Measurements from ENCODE around the gene RCOR1.
"Not testable (repeated sequence)": the region's sequence is repeated elsewhere in the genome, so short reads cannot be mapped to it uniquely, and the experiment has no call there.

Gene RCOR1

DNA sequence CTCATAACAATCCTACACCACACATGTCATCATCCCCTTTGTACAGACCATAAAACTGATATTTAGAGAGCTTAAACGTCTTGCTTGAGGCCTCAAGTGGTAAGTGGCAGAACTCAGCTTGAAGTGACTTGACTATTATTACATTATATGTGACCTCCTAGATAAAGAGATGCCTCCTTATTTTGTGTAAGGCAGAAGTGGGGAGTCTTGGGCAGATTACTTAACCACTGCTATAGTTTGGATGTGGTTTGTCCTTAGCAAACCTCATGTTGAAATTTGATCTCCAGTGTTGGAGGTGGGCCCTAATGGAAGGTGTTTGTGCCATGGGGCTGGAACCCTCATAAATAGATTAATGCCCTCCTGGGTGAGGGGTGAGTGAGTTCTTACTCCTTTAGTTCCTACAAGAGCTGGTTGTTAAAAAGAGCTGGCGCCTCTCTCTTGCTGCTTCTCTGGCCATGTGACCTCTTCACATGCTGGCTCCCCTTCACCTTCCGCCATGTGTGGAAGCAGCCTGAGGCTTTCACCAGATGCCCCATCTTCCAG is 37.4 kb downstream of the RCOR1 start:
- no peak for DNase-seq (ENCODE audit: low spot score)

- DNase-seq (ENCODE audit: low spot score): no peak
Observed at GRCh38 chr14:102630405-102630804, 38.0 kb downstream of the RCOR1 start.

DNA sequence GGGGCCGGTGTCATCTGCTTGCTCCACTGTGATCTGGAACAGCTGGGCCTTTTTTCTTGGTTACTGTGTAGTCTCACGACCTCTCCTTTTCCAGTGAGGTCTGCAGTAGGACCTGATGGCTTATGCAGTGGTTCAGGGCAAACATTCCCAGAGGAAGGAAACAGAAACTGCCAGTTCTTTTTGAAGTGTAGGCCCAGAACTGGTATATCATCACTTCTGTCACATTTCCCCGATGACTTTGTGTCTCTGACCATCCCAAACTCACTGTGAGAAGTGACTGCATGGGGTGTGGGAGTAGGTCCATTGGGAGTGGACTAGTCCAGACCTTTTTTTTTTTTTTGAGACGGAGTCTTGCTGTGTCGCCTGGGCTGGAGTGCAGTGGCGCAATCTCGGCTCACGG is 38.4 kb downstream of the RCOR1 start:
- DNase-seq (ENCODE audit: low spot score): no peak

- no peak for DNase-seq (ENCODE audit: low spot score)
Observed at GRCh38 chr14:102633906-102634595, 41.6 kb downstream of the RCOR1 start.

DNA sequence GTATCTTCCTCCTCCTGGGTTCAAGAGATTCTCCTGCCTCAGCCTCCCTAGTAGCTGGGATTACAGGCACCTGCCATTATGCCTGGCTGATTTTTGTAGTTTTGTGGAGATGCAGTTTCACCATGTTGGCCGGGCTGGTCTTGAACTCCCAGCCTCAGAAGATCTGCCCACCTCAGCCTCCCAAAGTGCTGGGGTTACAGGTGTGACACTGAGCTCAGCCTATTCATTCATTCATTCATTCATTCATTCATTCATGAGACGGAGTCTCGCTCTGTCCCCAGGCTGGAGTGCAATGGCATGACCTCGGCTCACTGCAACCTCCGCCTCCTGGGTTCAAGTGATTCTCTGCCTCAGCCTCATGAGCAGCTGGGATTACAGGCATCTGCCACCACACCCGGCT is 47.2 kb downstream of the RCOR1 start:
- not testable (repeated sequence) for DNase-seq (ENCODE audit: low spot score)

GRCh38 chr14:102644523-102644922 is 52.1 kb downstream of the RCOR1 start:
- no peak for DNase-seq (ENCODE audit: low spot score)

DNA sequence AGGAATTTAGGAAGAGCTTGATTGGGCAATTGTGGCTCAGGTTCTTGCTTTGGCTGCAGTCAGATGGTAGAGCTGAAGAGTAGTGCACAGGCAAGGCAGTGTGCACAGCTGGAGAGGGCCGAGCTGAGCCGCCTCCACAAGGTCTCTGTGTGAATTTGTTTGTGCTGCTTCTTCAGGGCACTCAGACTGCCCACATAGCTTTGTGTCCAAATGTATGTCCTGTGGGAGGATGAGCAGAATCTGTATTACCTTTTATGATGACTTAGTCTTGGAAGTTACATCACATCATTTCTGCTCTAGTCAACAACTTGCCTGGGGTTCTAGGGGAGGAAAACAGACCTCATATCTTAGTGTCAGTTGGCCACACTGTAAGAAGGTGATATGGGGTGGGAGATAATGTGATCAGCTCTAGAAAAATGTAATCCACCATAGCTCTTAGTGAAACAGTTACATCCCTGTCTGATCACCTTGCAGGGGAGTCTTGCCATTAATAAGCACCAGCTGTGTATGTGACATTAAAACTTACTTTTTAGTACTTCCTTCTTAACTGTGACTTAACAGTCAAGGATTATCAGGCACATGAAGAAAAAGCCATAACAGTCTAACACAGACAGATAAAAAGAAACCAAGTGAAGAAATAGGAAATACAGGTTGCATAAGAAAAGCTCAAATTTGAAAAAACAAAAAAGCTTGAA is 53.4 kb downstream of the RCOR1 start:
- no peak for DNase-seq (ENCODE audit: low spot score)

DNA sequence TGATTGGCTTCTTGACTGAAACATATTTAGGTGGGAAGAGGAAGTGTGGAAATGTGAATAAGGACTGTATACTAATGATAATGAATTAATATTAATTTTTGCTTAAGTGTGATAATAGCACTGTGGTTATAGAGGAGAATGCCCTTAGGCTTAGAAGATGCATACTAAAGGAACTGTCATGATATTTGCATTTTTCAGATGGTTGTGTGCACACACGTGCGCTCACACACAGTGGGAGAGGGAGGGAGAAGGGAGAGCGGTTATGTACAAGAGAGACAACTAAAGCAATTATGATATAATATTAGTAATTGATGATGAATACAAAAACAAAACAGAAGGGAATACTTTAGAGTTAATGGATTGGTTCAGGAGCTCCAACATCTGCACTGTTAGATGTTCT is 54.2 kb downstream of the RCOR1 start:
- no peak for DNase-seq (ENCODE audit: low spot score)

DNA sequence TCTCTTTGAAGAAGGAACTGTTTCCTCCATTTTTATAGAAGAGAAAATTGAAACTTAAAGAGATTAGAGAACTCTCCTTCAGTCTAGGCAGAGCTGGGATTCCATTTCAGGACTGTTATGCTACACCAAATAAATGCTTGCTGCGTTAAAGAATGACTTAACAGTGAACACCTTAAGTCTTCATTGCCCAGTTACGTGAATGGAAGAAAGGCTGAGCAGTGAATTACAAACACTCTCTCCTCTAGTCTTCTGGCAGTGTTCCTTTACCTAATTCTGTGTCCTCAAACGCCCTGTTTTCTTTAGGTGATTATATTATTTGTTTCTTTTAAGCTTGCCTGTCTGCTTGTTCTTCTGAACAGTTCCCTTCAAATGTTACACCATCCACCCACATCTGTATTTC is 59.7 kb downstream of the RCOR1 start:
- no peak for DNase-seq (ENCODE audit: low spot score)

DNA sequence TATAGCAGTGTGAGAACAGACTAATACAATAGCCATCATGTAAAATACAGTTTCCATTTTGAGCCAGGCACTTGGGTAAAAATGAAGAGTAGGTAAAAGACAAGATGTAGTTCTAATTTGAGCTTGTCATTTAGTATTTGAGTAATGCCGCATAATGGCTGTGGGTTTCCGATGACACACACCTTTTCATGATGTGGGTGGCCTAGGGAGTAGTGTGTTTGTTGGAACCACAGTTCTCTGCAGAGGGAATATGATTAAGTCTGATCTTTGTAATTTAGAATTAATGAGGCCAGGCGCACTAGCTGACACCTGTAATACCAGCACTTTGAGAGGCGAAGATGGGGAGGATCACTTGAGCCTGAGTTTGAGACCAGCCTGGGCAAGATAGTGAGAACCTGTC is 61.8 kb downstream of the RCOR1 start:
- no peak for DNase-seq (ENCODE audit: low spot score)

DNA sequence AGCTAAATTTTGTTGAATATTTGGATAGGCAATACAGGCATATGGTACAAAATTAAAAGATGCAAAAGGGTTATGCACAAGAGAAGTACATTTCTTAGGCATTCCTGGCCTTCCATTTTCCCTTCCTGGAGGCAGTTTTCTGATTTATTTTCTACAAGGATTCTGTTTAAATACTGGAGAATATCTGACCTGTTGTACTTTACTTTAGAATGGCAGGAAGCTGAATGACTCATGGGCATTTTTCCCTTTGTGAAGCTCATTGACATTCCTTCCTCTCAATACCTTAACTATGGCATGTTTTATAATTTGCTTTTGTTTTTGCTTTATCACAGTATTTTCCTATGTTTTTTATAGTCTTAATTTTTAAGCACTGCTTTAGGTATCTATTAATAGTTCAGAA is 62.7 kb downstream of the RCOR1 start:
- no peak for DNase-seq (ENCODE audit: low spot score)

DNA sequence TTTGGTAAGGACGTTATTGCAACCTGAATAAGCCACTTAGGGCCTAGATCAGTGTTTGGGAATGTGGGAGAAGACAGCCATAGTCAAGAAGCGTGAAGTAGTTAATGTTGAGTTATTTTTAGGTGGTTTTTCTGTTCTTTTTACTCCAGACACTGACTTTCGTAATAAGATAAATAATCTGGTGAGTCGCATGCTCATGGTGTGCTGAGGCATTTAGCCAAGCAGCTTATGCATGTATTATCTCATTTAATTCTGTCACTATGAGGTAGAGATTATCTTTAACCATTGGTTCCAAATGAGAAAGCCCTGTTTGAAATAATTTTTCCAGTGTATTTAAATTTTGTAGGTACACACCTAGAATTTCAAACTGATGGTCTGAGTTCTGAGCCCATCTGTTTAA is 67.3 kb downstream of the RCOR1 start:
- no peak for DNase-seq (ENCODE audit: low spot score)

DNA sequence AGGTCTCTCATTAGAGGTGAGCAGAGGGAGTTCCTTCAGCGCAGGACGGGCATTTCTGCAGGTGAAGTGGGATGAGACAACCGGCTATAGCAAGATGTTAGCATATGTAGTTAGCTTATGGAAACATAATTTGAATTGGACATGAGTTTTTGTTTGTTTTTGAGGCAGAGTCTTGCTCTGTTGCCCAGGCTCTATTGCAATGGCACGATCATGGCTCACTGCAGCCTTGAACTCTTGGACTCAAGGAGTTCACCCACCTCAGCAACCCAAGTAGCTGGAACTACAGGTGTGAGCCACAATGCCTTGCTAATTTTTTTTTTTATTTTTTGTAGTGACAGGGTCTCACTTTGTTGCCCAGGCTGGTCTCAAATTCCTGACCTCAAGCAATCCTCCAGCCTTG is 69.2 kb downstream of the RCOR1 start:
- DNase-seq (ENCODE audit: low spot score): no peak

DNA sequence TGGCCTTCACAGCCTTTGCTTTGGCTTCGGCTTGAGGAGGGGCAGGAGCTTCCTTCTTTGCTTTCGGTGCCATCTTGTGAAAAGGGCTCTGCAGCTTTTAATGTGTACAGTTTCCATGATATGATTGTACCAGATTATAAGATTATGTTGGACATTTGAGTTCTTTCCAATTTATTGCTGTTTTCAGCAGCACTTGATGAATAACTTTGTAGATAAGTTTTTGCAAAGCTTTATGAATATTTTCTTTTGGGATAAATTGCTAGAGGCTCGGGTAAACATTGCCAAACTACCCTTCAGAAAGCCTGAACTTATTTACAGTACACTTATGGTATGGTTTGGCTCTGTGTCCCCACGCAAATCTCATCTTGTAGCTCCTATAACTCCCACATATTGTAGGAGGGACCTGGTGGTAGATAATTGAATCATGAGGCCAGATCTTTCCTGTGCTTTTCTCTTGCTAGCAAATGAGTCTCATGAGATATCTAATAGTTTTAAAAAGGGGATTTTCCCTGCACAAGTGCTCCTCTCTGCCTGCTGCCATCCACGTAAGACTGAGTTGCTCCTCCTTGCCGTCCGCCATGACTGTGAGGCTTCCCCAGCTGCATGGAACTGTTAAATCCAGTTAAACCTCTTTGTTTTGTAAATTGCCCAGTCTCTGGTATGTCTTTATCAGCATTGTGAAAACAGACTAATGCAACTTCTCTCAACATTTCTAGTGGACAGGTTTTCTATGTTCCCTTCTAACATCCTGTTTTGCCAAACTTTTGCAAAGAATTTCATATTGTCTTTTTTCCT is 70.4 kb downstream of the RCOR1 start:
- DNase-seq (ENCODE audit: low spot score): no peak

DNA sequence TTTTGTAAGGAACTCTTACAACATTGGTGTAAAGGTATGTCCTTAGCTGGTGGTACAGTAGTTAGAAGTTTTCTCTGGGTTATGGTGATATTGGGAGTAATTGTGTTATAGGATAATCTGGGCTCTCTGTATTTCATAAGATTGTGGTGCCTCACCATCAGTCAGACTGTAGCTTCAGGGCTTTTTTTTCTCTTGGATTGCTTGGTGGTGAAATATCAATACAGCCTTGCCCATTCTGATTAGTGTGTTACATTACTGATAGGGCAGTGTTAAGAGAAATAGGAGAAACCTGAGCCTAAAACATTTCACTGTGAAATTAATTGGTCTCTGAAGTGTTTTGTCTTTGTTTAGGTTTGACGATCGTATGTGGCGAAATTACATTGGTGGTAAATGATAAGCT is 71.0 kb downstream of the RCOR1 start:
- no peak for DNase-seq (ENCODE audit: low spot score)

- no peak for DNase-seq (ENCODE audit: low spot score)
Observed at GRCh38 chr14:102665621-102666020, 73.2 kb downstream of the RCOR1 start.

DNA sequence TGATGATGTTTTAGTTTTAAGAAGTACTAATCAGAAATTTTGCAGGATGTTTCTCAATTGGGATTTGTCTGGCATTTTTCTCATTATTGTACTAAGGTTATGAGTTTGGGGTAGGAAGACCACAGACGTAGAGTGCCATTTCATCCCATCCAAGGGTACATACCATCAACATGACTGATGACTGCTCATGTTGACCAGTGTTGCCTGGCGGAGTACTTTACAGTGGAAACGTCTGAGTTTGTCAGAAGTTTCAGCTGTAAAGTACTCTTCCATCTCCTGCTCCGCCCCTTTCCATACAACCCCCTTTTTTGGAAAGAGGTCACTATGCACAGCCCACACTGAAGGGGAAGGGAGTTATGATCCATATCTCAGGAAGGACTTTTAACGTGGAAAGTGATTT is 74.2 kb downstream of the RCOR1 start:
- no peak for DNase-seq (ENCODE audit: low spot score)

GRCh38 chr14:102667703-102668102 is 75.3 kb downstream of the RCOR1 start:
- DNase-seq (ENCODE audit: low spot score): no peak

DNA sequence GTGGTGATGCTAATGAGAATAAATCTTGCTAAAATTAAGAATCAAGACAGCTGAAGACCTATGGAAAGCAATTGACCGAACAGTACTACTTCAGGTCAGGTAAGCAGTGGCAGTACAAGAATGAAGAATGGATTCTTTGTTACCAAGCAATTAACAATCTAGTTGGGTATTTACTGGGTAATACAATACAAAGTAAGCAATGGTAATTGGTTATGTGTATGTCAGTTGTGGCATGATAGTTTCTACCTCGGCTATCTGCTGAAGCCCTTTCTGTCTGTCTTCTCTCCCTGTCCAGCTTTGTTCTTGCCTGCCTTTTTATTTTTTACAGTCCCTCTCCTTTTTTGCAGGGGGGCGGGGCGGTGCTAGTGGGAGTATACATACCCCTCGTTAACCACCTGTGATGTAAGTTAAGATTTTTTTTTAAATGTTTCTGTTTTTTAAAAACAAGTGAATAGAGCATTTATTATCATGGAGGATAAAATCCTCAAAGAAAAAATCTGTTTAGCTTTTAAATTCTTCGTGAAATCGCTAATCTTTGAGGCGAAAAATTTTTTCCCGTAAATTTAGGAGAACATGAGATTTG is 75.9 kb downstream of the RCOR1 start:
- DNase-seq (ENCODE audit: low spot score): no peak

DNA sequence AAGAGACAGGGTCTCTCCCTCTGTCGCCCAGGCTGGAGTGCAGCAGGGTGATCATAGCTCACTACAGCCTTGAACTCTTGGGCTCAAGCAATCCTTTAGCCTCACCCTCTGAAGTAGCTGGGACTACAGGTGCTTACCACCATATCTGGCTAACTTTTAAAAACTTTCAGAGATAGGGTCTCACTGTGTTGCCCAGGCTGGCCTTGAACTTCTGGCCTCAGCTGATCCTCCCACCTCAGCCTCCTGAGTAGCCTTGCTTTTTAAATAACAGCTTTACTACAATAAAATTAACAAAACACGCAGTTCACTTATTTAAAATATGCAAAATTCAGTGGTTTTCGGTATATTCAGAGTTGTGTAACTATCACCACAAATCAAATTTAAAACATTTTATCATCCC is 79.0 kb downstream of the RCOR1 start:
- DNase-seq (ENCODE audit: low spot score): no peak

DNA sequence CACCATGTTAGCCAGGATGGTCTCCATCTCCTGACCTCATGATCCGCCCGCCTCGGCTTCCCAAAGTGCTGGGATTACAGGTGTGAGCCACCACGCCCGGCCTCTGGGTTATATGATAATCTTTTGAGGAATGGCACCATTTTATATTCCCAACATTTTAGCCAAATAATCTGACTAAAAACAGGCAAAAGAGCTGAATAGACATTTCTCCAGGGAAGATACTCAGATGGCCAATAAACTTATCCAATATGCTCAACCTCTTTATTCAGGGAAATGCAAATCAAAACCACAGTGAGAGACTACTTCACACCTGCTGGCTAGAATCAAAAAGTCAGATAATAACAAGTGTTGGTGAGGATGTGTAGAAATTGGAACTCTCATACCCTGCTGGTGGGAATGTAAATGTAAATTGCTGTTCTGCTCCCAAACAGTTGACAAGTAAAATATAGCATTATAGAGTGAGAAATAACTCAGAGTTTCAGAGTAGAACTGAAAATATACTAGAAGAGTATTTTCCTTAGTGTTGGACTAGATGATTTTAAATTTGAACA is 80.0 kb downstream of the RCOR1 start:
- DNase-seq (ENCODE audit: low spot score): no peak

DNA sequence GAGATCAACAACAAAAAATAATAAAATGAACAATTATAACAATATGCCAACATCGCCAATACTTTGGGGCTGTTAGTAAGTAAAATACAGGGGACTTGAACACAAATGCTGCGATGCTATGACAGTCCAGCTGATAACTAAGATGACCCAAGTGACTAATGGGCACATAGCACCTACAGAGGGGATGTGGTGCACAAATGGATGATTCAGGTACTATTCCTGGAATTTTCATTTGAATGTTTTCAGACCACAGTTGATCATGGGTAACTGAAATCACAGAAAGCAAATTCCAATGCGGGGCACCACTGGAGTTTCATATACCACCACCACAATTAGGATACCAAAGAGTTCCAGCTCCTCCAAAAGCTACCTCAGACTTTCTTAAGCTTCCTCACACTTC is 82.9 kb downstream of the RCOR1 start:
- no peak for DNase-seq (ENCODE audit: low spot score)

Measured in left forelimb (tissue), 1 donor.